Measurements from ENCODE around the gene RHOJ. TPM values are rescaled to one million over a fixed set of nuclear protein-coding genes. Genes with fewer than 3 reads are reported as not detected.

The RHOJ gene
- total RNA-seq, 1 experiment from 2014 or later, result not detected

- no TSS peak for BruUV-seq (replicated peaks)
- intact Hi-C loops (cut with micrococcal nuclease), result no loop called here
- Histone ChIP-seq H3K4me3 (replicated peaks in 1 of 2; ENCODE audit: low read depth in 1 of 2, low read length in 2 of 2) (no peak overlapping the region), H3K36me3 (ENCODE audit: control insufficient read depth in 1 of 2, insufficient read depth in 2 of 2, low read length in 2 of 2) (no peaks in the 10 kb centered on the region), H3K4me1 (ENCODE audit: control insufficient read depth in 1 of 2, insufficient read depth in 2 of 2, low read length in 2 of 2) (no peaks in the 10 kb centered on the region), H3K27ac (ENCODE audit: low read depth, low read length) (no peak overlapping the region), H4K20me1 (ENCODE audit: insufficient read depth) (no peaks in the 10 kb centered on the region), H3K27me3 (ENCODE audit: insufficient read depth, low read length) (peaks cover 3% of the 10 kb centered on the region; the same call in 1 of the 2 replicates), H3K79me2 (ENCODE audit: insufficient read depth, low read length) (no peaks in the 10 kb centered on the region), H3K9me3 (ENCODE audit: control insufficient read depth in 1 of 2, insufficient read depth in 1 of 2, low read depth in 1 of 2, low read length in 2 of 2) (no peaks in the 10 kb centered on the region), H3K9ac (ENCODE audit: low read length) (no peak overlapping the region), H3K9me2 (ENCODE audit: insufficient read depth) (no peaks in the 10 kb centered on the region), H3K4me2 (ENCODE audit: low read length) (no peak overlapping the region), H2AFZ (ENCODE audit: low read depth, low read length, poor library complexity, severe bottlenecking) (no peak overlapping the region)
- DNase-seq (ENCODE audit: low read depth, low spot score) (no peak), ATAC-seq (no peak)
- ChIA-PET CTCF (no interaction called here), RAD21 (ENCODE audit: low non-redundant PET in 1 of 2, low total read pairs in 2 of 2, uncharacterized antibody in 2 of 2, unreplicated experiment in 2 of 2) (no interaction called here), POLR2A (no interaction called here)
- no peak for TF ChIP-seq EZH2phosphoT487 (IDR thresholded peaks at IDR 0.05; ENCODE audit: borderline replicate concordance)
- no peak for TF ChIP-seq CTCF (IDR thresholded peaks at IDR 0.05 in 2 of 3, conservative IDR thresholded peaks at IDR 0.05 in 1 of 3; ENCODE audit: borderline replicate concordance in 1 of 3, insufficient read depth in 1 of 3, low read depth in 2 of 3, low read length in 2 of 3)
Measured at GRCh38 chr14:63214417-63215196, 10.4 kb downstream of the RHOJ start.

- H3K79me2 ChIP-seq (ENCODE audit: insufficient read depth, low read length), result no peaks in the 10 kb centered on the region
- ATAC-seq (no peak), DNase-seq (ENCODE audit: low read depth, low spot score) (no peak)
- no peaks in the 10 kb centered on the region for H3K4me1 ChIP-seq (ENCODE audit: control insufficient read depth in 1 of 2, insufficient read depth in 2 of 2, low read length in 2 of 2)
- TF ChIP-seq ZNF274 (IDR thresholded peaks at IDR 0.05; ENCODE audit: low read depth, low read length), result no peak
- no peak for TF ChIP-seq SIN3A (IDR thresholded peaks at IDR 0.05; ENCODE audit: low read depth)
- no peak for TF ChIP-seq JUND (IDR thresholded peaks at IDR 0.05)
- no peak for TF ChIP-seq POLR2A (IDR thresholded peaks at IDR 0.05; ENCODE audit: borderline replicate concordance, extremely low read depth, insufficient read depth, insufficient read length)
- TF ChIP-seq RAD21 (IDR thresholded peaks at IDR 0.05; ENCODE audit: low read depth), result no peak
- no peak for TF ChIP-seq ELF1 (IDR thresholded peaks at IDR 0.05; ENCODE audit: borderline replicate concordance, low read depth)
- no peak overlapping the region for H3K4me2 ChIP-seq (ENCODE audit: low read length)
- H2AFZ ChIP-seq (ENCODE audit: low read depth, low read length, poor library complexity, severe bottlenecking), result no peak overlapping the region
- no peak overlapping the region for H3K27ac ChIP-seq (ENCODE audit: low read depth, low read length)
- H3K27me3 ChIP-seq (ENCODE audit: insufficient read depth, low read length), result peaks cover 22% of the 10 kb centered on the region
- ChIA-PET POLR2A (no interaction called here), RAD21 (ENCODE audit: low non-redundant PET in 1 of 2, low total read pairs in 2 of 2, uncharacterized antibody in 2 of 2, unreplicated experiment in 2 of 2) (no interaction called here), CTCF (no interaction called here)
- H4K20me1 ChIP-seq (ENCODE audit: insufficient read depth), result no peaks in the 10 kb centered on the region
- BruUV-seq (replicated peaks), result no TSS peak
- intact Hi-C loops (cut with micrococcal nuclease), result no loop called here
- no peaks in the 10 kb centered on the region for H3K36me3 ChIP-seq (ENCODE audit: control insufficient read depth in 1 of 2, insufficient read depth in 2 of 2, low read length in 2 of 2)
- H3K9me3 ChIP-seq (ENCODE audit: control insufficient read depth in 1 of 2, insufficient read depth in 1 of 2, low read depth in 1 of 2, low read length in 2 of 2), result no peaks in the 10 kb centered on the region
- H3K9me2 ChIP-seq (ENCODE audit: insufficient read depth), result no peaks in the 10 kb centered on the region
- H3K9ac ChIP-seq (ENCODE audit: low read length), result no peak overlapping the region
- no peak overlapping the region for H3K4me3 ChIP-seq (replicated peaks in 1 of 2; ENCODE audit: low read depth in 1 of 2, low read length in 2 of 2)
Measured at GRCh38 chr14:63220526-63220925, 16.3 kb downstream of the RHOJ start.
